HepG2 (cell line): ENCODE measurements around the gene IL18RAP. TPM values are rescaled to one million over a fixed set of nuclear protein-coding genes. Genes with fewer than 3 reads are reported as not detected.

Source experiments
- ATF2 ChIP-seq: sonication (generic); formaldehyde crosslinking; IDR thresholded peaks from 2 replicates; pipeline ENCODE4 v1.4.0; 2020; ENCODE audit warnings: missing genetic modification reagents
- MBD4 ChIP-seq: IDR thresholded peaks from 2 replicates; pipeline ENCODE4 v1.6.1; 2012; ENCODE audit warnings: low read length, inconsistent platforms, borderline replicate concordance
- MED13 ChIP-seq: sonication (generic); formaldehyde crosslinking; IDR thresholded peaks from 2 replicates; pipeline ENCODE4 v1.5.0; 2020; ENCODE audit warnings: missing genetic modification reagents
- NR3C1 ChIP-seq: sonication (generic); formaldehyde crosslinking; IDR thresholded peaks from 2 replicates; pipeline ENCODE4 v1.4.0; 2020; ENCODE audit warnings: missing genetic modification reagents
- PLSCR1 ChIP-seq: sonication (generic); formaldehyde crosslinking; IDR thresholded peaks from 2 replicates; pipeline ENCODE4 v1.5.0; 2020; ENCODE audit warnings: missing genetic modification reagents, mild to moderate bottlenecking, borderline replicate concordance
- PRDM15 ChIP-seq: sonication (generic); formaldehyde crosslinking; IDR thresholded peaks from 2 replicates; pipeline ENCODE4 v1.4.0; 2020; ENCODE audit warnings: missing genetic modification reagents
- PTBP1 ChIP-seq: fragments of 200-400 bp; formaldehyde crosslinking; IDR thresholded peaks from 2 replicates; pipeline ENCODE4 v1.6.1; 2018; ENCODE audit warnings: low read length, low read depth; ENCODE audit not compliant: poor library complexity, severe bottlenecking
- U2AF2 ChIP-seq: fragments of 200-400 bp; formaldehyde crosslinking; IDR thresholded peaks from 2 replicates; pipeline ENCODE4 v1.6.1; 2017; ENCODE audit warnings: low read depth, mild to moderate bottlenecking, low read length
- ZBTB34 ChIP-seq: sonication (generic); formaldehyde crosslinking; IDR thresholded peaks from 2 replicates; pipeline ENCODE4 v1.8.0; 2022; ENCODE audit warnings: mild to moderate bottlenecking, missing genetic modification reagents
- ZFP36L2 ChIP-seq: sonication (generic); formaldehyde crosslinking; IDR thresholded peaks from 2 replicates; pipeline ENCODE4 v1.4.0; 2020; ENCODE audit warnings: missing genetic modification reagents
- ZIK1 ChIP-seq: sonication (generic); formaldehyde crosslinking; IDR thresholded peaks from 2 replicates; pipeline ENCODE4 v1.5.0; 2020; ENCODE audit warnings: mild to moderate bottlenecking, low read depth, missing genetic modification reagents, borderline replicate concordance
- ZNF883 ChIP-seq: sonication (generic); formaldehyde crosslinking; IDR thresholded peaks from 2 replicates; pipeline ENCODE4 v1.5.1; 2020; ENCODE audit warnings: mild to moderate bottlenecking, missing genetic modification reagents; ENCODE audit errors: not compliant biosample characterization
- ZXDC ChIP-seq: sonication (generic); formaldehyde crosslinking; IDR thresholded peaks from 2 replicates; pipeline ENCODE4 v1.5.0; 2020; ENCODE audit warnings: mild to moderate bottlenecking, missing genetic modification reagents
- polyA plus RNA-seq, 8 experiments: library from polyadenylated mRNA; depleted of rRNA in 3 of 8; stranded (reverse) in 7 of 8; unstranded in 1 of 8; fragments of >200 nt; fragmentation: Illumina TruSeq in 4 of 8; extraction: Trizol in 4 of 8; gene quantifications; 2 replicates each; pipeline versions ENCODE4 v1.2.1 to v1.2.3, GENCODE V29; 2011 to 2016; ENCODE audit warnings: low read depth in 4 of 8, missing spikeins in 1 of 8, mixed read lengths in 1 of 8; ENCODE audit not compliant: insufficient read depth in 1 of 8
- total RNA-seq, 5 experiments: library from RNA; depleted of rRNA; stranded (reverse); fragments of >200 nt; fragmentation: Illumina TruSeq; extraction: Trizol; gene quantifications; 2 replicates each; pipeline ENCODE4 v1.2.3, GENCODE V29; 2016; ENCODE audit warnings: low read depth in 1 of 5

IL18RAP gene
- total and polyA plus RNA-seq, 2 of the 13 experiments (the other 11 are each of a cell fraction or from before 2014, with no cell fraction given): 0.05 TPM; not detected in 1

- TF ChIP-seq PRDM15 (CRISPR knock-in tag) (no peak), MED13 (CRISPR knock-in tag) (no peak), ZIK1 (CRISPR knock-in tag) (no peak), MBD4 (no peak), ZFP36L2 (CRISPR knock-in tag) (no peak), PTBP1 (no peak), ZXDC (no peak), PLSCR1 (no peak), ZBTB34 (CRISPR knock-in tag) (no peak), ATF2 (CRISPR knock-in tag) (no peak), ZNF883 (CRISPR knock-in tag) (no peak), NR3C1 (CRISPR knock-in tag) (no peak), U2AF2 (no peak)
These were observed 1.8 kb downstream of the IL18RAP start (continued) for GRCh38 chr2:102424754-102425153.
